Mesenteric fat pad (tissue), 1 donor: ENCODE measurements around the gene WDR1. TPM values are rescaled to one million over a fixed set of nuclear protein-coding genes. Genes with fewer than 3 reads are reported as not detected.

Experiments used
- DNase-seq: peaks from one replicate; pipeline ENCODE4 v3.0.0-alpha.2; 2020; ENCODE audit warnings: low spot score
- total RNA-seq: library from RNA; stranded (reverse); fragmentation: NEBNext Ultra II Directional; extraction: Animal tissue kit (Norgen Biotek cat#: 25700); gene quantifications from one replicate; pipeline ENCODE4 v1.2.1, GENCODE V29; 2021
- donor health status: DM: yes; HTN: yes; CAD: no.

Gene WDR1
- total RNA-seq, 1 donor from 2014 or later: 249 TPM

GRCh38 chr4:10101671-10102473, 14.7 kb downstream of the WDR1 start:
- no peak for DNase-seq

GRCh38 chr4:10100734-10101216, 15.8 kb downstream of the WDR1 start:
- no peak for DNase-seq

DNA sequence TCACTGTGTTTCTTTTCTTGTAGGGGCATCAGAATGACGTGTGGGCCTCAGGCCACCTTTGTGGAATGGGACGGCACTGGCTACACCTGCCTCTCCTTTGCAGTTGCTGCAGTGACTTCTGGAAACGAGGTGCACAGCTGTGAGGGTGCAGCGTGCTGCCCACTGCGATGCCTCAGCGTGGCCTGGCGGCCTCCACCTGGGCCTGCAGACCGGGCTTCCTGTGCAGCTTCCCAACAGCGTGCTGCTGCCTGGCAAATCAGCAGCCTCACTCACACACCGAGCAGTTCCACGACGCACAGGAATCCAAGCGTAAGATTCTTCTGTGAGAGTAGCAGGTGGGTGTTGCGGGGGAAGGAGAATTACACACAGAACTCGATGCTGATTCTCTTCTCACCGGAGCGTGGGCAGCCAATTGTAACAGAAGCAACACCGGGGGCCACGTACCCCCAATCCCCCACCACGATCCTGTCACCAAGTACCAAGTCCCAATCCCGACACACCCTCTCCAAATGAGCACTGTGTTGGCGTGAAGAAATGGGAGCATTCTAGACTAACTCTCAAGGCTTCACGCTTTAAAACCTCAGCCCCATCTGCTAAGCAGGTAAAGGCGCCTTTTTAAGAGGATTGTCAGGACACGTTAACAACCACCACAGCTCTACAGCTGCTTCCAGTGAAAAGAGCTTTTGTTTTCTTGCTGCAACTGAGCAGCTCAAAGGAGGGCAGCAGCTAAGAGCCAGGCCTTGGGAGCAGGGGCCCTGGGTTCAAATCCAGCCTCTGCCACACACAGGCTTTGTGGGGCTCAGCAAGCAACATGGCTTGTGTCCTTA, 16.9 kb downstream of the WDR1 start:
- DNase-seq: no peak

DNA sequence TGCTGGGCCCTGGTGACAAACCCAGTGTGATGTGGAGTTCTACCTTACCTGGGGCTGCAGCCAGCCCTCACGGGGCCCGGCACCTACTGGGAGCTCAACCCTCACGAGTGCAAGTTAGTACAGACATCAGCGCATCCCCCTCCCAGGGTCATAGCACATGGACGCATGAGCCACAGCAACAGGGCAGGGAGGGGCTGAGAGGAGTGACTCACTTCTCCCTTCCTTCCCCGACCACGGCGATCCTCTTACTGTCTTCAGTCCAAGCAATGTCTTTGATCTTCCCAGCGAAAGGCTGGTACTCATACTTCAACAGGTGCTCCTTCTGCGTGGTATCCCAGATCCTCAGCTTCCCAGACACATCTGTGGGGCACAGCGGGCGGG, 17.8 kb downstream of the WDR1 start:
- no peak for DNase-seq

GRCh38 chr4:10097906-10098779, 18.5 kb downstream of the WDR1 start:
- no peak for DNase-seq

- DNase-seq: no peak
Observed at GRCh38 chr4:10096978-10097335, 19.6 kb downstream of the WDR1 start.

GRCh38 chr4:10096201-10096977, 20.2 kb downstream of the WDR1 start:
- no peak for DNase-seq

- no peak for DNase-seq
Observed at GRCh38 chr4:10095296-10095991, 21.2 kb downstream of the WDR1 start.

DNA sequence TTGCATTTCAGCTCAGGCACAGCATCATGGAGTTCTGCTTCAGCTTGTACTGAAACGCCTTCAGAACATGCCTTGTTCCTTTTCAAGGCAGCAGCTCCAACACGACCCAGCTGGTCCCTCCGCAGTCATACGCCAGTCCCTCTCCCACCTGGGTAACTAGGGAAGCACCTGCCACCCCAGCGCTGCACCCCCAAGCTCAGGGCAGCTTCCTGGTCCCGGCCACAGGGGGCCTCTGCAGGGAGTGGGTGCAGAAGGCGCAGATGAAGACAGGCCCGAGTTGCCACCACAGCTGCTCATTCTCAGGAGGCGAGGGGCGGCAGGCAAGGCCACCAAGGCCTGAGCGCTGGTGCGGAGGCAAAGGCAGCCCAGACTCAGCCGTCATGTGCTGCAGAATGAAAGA, 21.8 kb downstream of the WDR1 start:
- DNase-seq: no peak

DNA sequence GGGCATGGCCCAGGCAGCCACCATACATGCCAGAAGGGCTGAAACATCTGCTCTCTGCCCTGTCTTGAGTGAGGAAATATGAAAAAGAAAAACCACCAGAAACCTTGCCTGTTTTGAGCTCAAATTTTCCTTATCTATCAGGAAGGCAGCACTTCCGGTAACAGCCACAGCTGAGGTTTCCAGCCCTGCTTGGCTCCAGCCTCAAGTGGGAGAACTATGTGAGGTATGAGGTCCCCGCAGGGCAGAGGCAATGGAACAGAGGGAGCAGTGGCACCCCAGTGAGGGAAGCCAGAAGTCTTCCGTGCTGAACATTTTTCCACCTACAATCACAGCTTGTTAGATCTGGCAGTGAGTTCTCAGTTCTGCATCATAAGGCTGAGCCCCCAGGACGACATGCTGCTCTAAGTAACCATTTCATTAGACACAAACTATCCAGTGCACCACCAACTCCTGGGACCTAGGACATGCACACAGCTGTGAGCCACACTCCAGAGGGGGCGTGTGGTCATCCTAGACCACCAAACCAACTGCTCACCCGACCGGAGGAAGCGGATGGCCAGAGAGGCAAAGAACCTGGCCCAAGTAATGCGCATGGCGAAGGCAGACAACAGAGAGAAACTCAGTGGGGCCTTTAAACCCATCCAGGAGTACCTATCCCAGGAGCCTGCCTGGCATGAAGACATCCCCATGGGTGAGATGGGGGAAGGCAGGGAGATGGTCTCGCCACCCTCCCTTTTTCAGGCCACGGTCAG, 22.6 kb downstream of the WDR1 start:
- no peak for DNase-seq

GRCh38 chr4:10093271-10093621, 23.4 kb downstream of the WDR1 start:
- no peak for DNase-seq

DNA sequence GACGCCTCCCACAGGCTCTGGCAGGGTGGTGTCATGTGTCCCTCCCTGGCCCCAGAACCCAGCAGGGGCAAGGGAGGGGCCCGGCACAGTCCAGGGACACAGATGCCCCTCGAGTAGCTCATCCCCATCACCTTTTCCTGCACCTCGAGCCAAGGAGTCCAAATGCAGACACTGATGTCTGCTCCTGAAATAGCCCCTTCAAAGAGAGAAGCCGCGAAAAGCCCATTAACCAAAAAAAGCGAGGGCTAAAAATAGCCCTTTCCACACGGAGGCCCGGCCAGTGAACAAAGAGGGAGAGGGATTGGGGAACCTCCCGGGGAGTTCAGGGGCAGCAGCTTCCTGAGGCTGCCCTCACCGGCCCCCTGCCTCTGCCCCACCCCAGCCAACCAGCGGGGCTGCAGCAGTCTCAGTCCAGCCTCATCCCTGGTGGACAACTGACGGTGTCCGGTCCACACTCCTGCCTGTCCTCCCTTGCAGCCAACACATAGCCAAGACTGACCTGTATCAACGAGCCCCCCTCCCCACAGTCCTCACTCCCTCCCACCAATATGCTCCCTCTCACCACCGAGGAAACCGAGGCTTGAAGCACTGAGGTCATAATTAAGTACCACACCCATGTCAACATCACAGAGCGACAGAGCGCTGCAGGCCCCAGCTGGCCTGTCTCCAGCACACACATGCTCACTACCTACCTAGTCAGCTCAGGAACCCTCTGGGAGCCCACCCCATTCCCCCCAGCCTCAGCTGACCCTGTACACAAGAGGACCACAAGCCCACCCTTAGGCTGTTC, 23.9 kb downstream of the WDR1 start:
- no peak for DNase-seq

DNA sequence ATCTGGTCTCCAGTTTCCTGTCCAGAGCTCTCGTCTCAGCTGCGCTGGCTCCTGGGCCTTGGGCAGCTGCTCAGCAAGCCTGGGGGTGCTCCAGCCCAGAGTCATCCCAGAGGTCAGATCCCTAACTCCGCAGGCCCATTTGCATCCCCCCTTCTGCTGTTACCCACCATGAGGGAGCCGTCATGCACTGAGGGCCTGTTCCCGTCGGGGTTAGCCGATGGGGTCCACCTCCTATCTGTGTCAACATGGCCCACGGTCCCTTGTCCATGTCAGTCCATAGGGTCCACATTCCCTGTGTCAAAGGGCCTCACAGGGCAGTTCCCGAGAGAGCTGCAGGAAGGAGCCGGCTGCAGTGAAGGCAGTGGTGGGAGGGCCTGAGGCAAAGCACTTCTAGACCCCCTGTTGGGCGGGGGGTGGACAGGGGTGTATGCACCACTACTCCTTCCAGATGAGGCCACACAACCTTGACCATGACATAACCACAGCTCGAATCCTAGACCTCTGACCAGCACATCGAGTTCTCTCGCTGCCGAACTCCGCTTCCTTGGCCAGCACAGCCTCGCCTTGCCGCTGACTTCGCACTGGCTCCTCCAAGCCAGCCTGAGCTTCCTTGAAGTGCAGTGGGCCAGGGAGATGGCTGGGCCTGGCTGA, 24.9 kb downstream of the WDR1 start:
- no peak for DNase-seq

DNA sequence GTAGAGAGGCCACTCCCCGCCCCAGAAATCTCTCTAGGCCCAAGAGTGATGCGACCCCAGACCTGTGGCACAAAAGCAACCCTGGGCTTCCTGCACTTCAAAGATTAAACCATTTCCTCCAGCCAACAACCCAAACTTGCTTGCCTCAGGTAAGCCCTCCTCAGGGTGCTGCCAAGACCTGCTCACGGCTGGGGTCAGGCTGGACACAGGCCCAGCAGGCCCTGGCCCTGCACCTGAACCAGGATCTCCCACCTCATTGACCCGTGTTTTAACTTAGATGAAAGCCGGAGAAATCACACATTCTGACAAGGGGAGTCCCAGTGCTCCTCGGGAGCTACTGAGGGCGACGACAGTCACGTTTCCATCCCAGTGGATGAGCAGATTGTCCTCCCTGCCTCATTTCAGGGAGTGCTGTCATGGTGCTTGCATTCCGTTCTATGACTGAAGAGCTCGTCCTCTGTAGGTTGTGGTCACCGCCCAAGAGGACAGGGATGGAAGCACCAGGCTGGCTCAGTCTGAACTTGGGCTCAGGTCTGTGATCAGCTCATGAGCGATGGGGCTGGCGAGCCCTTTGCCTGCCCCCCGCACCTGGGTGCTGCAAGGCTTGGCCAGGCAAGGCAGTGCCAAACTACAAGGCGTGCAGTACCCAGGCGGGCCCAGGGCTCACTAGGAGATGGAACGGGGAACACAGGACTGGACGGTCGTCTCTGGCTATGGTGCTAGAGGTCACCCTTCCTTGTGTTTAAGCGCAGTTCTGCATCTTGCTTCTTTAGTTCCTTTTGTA, 25.9 kb downstream of the WDR1 start:
- no peak for DNase-seq

DNA sequence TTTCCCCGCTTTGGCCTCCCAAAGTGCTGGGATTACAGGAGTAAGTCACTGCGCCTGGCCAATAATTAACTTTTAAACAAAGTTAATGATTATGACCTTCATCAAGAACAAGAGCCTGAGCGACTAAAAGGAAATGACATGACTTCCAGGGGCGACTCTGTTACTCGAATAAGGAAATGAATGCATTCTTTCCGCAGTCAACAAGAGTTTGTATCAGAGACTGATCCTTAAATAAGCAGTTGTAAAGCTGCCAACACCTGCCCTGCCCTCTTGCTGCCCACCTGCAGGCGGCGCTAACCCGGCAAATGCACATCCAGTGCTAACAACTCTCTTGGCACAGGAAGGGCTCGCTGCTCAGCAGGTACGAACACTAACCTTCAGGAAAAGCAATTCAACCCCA, 27.3 kb downstream of the WDR1 start:
- DNase-seq: no peak

- no peak for DNase-seq
Observed at GRCh38 chr4:10088135-10089010, 28.2 kb downstream of the WDR1 start.
